GM19023 (cell line): ENCODE measurements around the gene NDUFV2.

Source experiments
- ATAC-seq: cut with Tn5 transposase; IDR thresholded peaks from one replicate; pipeline ENCODE4 v1.9.1; 2021; ENCODE audit warnings: mild to moderate bottlenecking, moderate library complexity; ENCODE audit not compliant: unreplicated experiment

The NDUFV2 gene

GRCh38 chr18:9102508-9103375 lies at the start of gene NDUFV2:
Gene NDUFV2, plus strand, starts transcription at chr18:9102699. Its CDS starts 45 bp downstream, at chr18:9102744.
- peak; percentile 96 for ATAC-seq

DNA sequence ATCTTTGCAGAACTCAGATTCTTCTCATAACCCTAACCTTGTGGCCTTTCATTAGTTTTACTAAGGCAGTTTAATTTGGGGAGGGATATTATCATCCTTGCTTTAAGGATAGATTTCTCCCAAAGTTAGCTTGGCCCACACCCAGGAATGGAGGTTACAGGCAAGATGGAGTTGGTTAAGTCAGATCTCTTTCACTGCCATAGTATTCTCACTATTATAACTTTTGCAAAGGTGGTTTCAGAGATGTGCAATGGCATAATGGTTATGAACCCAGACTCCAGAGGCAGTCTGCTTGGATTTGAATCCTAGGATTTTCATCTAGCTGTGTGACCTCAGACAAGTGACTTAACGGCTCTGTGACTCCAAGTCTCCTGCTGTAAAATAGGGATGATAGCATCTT lies 48.7 kb upstream of the NDUFV2 start:
- ATAC-seq, result no peak

DNA sequence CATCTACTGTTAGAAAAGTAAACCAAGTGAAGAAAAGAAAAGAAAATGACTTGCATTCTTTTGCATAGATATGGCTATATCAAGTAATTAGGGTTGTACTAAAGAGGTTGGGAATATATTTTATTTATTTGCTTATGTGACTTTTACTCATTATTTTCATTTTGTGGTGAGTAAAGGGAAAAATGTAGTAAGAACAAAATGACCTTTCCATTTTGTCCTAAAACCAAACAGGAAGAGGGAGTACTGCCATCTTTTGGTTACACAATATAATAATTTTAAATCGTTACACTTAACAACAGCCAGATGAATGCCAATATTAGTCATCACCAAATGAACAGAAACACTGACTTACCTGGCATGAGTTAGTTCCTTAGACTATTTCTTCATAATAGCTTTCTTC lies 47.3 kb upstream of the NDUFV2 start:
- no peak for ATAC-seq

- no peak for ATAC-seq
These were observed 46.9 kb upstream of the NDUFV2 start for GRCh38 chr18:9055626-9056025.

- ATAC-seq, result no peak
These were observed 44.9 kb upstream of the NDUFV2 start for GRCh38 chr18:9057646-9058045.

DNA sequence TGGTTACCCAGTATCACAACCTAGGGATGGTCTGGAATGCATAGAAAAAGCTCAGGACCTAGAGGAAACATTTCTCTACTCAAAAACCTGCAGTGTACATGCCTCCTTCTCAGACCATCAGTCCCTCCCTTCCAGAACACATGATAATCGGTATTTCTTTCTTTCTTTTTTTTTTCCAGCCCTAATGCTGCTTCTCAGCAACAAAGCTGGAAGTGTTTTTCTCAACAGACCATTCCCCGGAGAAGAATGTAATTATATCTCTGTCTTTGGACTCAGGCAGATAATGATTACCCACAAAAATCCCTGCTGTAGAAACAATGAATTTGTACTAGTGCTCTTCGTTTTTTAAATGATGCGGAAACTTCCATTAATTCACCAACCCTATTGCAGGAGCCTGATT lies 44.1 kb upstream of the NDUFV2 start:
- no peak for ATAC-seq

- ATAC-seq, result no peak
These were observed 40.1 kb upstream of the NDUFV2 start for GRCh38 chr18:9062418-9062751.

GRCh38 chr18:9065864-9066263 lies 36.6 kb upstream of the NDUFV2 start:
- ATAC-seq, result no peak

- peak; percentile 42 for ATAC-seq
These were observed 36.1 kb upstream of the NDUFV2 start for GRCh38 chr18:9066358-9066757.

DNA sequence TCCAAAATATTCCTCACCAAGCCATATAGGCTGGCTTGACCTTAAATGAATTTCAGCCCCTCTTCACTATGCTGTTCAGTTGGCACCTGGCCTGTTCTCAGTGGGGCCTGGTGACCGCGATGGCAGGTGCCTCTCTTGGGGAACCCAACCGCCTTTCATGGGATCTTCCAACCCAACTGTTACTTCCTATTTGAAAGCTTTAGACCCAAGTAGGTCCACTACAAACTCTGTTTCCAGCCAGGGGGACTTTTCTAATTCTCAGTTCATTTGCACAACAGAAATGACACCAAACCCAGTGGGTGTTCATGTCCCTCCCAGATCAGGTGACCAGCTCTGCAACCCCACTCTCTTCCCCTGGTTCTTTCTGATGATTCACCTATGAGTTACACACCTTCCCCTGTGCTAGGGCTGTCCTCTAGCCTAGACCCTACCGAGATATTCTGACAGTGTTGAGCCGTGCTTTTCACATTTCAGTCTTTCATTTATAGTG lies 35.6 kb upstream of the NDUFV2 start:
- ATAC-seq, result peak; percentile 64

DNA sequence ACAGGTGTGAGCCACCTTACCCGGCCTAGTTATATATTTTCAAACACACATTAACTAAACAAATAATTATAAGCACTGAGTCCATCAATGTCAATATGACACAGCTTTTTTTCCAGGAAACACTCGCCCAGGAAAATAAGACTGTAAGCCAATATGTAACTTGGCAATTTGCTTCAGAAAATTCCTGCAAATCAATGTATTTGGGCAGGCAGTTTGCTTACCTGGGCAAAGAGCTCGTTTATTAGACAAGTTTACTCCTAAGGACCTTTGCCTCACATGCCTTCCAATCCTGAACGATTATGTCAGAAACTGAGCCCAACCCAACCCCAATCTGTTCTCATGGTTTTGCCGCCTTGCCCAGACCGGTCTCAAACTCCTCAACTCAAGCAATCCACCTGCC lies 34.7 kb upstream of the NDUFV2 start:
- no peak for ATAC-seq

- ATAC-seq, result no peak
These were observed 34.2 kb upstream of the NDUFV2 start for GRCh38 chr18:9068346-9068745.

DNA sequence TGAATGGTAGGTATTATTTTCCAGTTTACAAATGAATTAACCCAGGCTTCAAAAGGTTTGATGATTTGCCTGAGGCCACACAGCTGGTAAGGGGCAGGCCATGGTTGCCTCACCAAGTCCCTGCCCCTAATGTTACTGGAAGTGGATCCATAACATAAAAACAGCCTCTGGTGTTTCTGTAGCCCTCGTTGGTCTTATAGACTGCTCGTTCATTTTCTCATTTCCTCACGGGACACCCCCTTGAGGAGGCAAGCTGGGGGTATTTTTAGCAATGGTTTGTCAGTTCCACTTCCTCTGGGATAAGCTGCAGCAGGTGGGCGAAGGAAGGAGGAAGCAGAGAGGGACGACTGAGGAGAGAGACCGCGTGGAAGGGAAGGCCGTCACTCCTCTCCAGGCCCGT lies 32.9 kb upstream of the NDUFV2 start:
- ATAC-seq, result no peak

- ATAC-seq, result no peak
These were observed 32.3 kb upstream of the NDUFV2 start for GRCh38 chr18:9070212-9070611.

- no peak for ATAC-seq
These were observed 22.5 kb upstream of the NDUFV2 start for GRCh38 chr18:9079818-9080528.

- ATAC-seq, result no peak
These were observed 20.6 kb upstream of the NDUFV2 start for GRCh38 chr18:9081940-9082339.

- peak; percentile 81 for ATAC-seq
These were observed 19.6 kb upstream of the NDUFV2 start for GRCh38 chr18:9082711-9083510.

GRCh38 chr18:9086015-9086414 lies 16.5 kb upstream of the NDUFV2 start:
- ATAC-seq, result no peak

- ATAC-seq, result no peak
These were observed 15.9 kb upstream of the NDUFV2 start for GRCh38 chr18:9086624-9087023.

- ATAC-seq, result no peak
These were observed 15.4 kb upstream of the NDUFV2 start for GRCh38 chr18:9087144-9087543.

- no peak for ATAC-seq
These were observed 14.2 kb upstream of the NDUFV2 start for GRCh38 chr18:9088252-9088651.
